ENCODE data around the gene HAND2.

Gene HAND2

DNA sequence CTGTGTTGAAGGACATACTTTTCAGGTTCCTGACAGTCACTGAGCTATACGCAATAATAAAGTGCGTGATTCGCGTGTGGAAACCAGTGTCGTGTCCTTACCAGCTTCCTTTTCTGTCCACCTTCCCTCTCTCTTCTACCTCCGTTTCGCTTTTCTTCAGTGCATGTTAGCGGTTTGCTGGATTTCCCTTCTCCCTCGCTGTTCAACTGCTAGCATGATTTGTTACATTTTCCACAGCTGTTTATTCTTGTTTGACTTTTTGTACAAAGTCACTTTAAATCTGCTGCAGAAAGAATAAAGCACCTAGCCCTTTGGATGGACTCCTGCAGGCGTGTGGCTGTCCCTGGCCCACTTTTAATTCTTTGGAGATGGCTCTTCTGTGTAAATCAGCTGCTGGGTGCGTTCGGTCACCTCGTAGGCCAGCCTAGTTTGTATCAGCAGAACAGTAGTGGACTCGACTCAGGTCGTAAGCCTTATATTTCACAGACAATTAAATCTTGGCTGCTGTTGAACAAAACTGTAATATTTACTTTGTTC, 8.9 kb upstream of the HAND2 start:
- Histone ChIP-seq H3K79me1 (ENCODE audit: low read length) (no peaks in the 10 kb centered on the region), H3K4ac (ENCODE audit: low read depth, low read length) (no peak overlapping the region), H3K9ac (ENCODE audit: low read length) (no peak overlapping the region), H3K4me2 (ENCODE audit: low read length) (peak overlapping the region; percentile 30), H3K27me3 (ENCODE audit: insufficient read depth, low read length, poor library complexity) (peaks cover 45% of the 10 kb centered on the region), H3K27ac (ENCODE audit: low read depth, low read length) (no peak overlapping the region), H3K4me3 (ENCODE audit: low read length) (no peak overlapping the region), H3K79me2 (ENCODE audit: control insufficient read depth, insufficient read depth, low read length) (no peaks in the 10 kb centered on the region), H3K36me3 (ENCODE audit: control insufficient read depth, insufficient read depth, low read length) (no peaks in the 10 kb centered on the region), H3K18ac (ENCODE audit: low read length) (no peak overlapping the region), H3K56ac (ENCODE audit: low read length) (no peak overlapping the region), H3K4me1 (ENCODE audit: control insufficient read depth, low read depth, low read length) (no peaks in the 10 kb centered on the region), H2AK5ac (ENCODE audit: low read length) (no peak overlapping the region), H4K8ac (ENCODE audit: low read depth, low read length) (no peak overlapping the region), H2BK15ac (replicated peaks; ENCODE audit: low read depth) (no peak overlapping the region), H2BK120ac (ENCODE audit: low read depth, low read length) (no peak overlapping the region), H2BK5ac (ENCODE audit: low read length) (no peak overlapping the region), H3K23ac (ENCODE audit: low read length) (no peak overlapping the region), H4K5ac (ENCODE audit: low read length) (no peak overlapping the region)
- no peak for DNase-seq
- WGBS (ENCODE audit: extremely low coverage, insufficient coverage, low lambda C conversion rate), result no CpG with 5 or more reads among the region's 15 CpGs

DNA sequence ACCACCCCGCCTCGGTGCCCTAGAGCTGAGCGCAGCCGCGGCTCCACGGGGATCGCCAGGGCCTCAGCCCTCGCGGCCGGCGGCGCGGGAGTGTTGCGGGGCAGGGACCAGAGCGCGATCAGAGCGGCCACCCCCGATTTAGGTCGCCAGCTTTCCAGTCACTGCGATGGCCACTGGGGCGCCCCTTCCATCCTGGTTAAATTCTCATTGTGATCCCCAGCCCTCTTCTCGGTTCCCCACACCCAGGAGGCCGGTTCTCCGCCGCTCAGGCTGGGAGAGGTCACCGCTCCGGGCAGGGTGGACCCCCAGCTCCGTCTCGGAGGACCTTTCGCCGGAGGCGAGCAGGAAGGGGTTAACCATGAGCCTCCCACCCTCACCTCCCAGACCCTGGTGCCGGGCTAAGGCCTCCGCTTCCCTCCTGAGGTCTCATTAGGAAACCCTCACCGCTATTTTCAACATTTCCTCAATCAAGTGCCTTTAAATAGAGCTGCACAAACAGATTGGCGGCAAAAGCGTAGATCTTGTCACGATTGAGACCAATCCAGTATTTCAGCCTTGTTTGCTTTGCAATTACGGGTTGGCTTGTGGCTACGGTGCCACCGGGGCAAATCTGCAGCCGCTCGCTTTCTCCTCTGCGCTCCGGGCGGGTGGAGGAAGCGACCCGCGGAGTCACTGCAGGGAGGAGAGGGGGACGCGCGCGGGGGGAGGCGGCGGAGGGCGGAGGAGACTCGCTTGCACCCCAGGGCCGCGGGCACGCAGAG, 8.3 kb upstream of the HAND2 start:
- peak; percentile 46 for DNase-seq
- H4K5ac ChIP-seq (ENCODE audit: low read length), result no peak overlapping the region

DNA sequence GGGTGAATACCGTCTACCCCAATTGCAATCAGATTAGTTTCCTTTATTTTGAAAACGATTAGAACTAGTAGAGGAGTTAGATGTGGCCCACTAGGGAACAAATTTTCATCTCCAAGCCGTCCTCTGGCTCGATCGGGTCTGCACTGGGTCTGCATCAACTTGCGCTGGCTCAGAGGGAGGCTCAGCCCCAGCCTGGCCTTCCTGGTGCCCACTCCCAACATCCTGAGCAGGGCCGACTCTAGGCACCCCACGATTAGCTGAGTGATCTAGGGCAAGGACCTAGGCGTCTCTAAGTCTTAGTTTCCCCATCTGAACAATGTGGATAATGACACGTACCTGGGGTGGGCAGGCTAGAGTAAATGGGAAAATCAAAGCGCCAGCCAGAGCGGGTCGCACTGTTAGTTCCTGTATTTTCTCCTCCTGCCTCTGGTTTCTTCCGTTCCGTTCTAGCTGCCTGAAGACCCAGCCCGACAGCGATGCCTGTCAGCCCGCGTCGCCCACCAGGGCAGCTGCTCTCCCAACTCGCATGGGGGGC, 7.7 kb upstream of the HAND2 start:
- no peak overlapping the region for H3K4ac ChIP-seq (ENCODE audit: low read depth, low read length)
- peak; percentile 50 for DNase-seq
- H3K4me1 ChIP-seq (ENCODE audit: control insufficient read depth, low read depth, low read length), result no peaks in the 10 kb centered on the region
- no peak overlapping the region for H2AK5ac ChIP-seq (ENCODE audit: low read length)
- WGBS (ENCODE audit: extremely low coverage, insufficient coverage, low lambda C conversion rate), result no CpG with 5 or more reads among the region's 21 CpGs
- H2BK120ac ChIP-seq (ENCODE audit: low read depth, low read length), result no peak overlapping the region
- no peaks in the 10 kb centered on the region for H3K36me3 ChIP-seq (ENCODE audit: control insufficient read depth, insufficient read depth, low read length)
- no peak overlapping the region for H3K27ac ChIP-seq (ENCODE audit: low read depth, low read length)
- H2BK5ac ChIP-seq (ENCODE audit: low read length), result no peak overlapping the region
- no peak overlapping the region for H4K8ac ChIP-seq (ENCODE audit: low read depth, low read length)
- H4K5ac ChIP-seq (ENCODE audit: low read length), result no peak overlapping the region
- no peak overlapping the region for H3K4me3 ChIP-seq (ENCODE audit: low read length)
- H3K56ac ChIP-seq (ENCODE audit: low read length), result peak overlapping the region; percentile 66
- peaks cover 58% of the 10 kb centered on the region for H3K27me3 ChIP-seq (ENCODE audit: insufficient read depth, low read length, poor library complexity)
- H3K79me1 ChIP-seq (ENCODE audit: low read length), result no peaks in the 10 kb centered on the region
- H3K18ac ChIP-seq (ENCODE audit: low read length), result no peak overlapping the region
- peak overlapping the region; percentile 55 for H3K4me2 ChIP-seq (ENCODE audit: low read length)
- H2BK15ac ChIP-seq (replicated peaks; ENCODE audit: low read depth), result no peak overlapping the region
- H3K9ac ChIP-seq (ENCODE audit: low read length), result peak overlapping the region; percentile 44
- no peak overlapping the region for H3K23ac ChIP-seq (ENCODE audit: low read length)
- no peaks in the 10 kb centered on the region for H3K79me2 ChIP-seq (ENCODE audit: control insufficient read depth, insufficient read depth, low read length)

More for the DNA sequence above, 8.3 kb upstream of the HAND2 start:
- no peak overlapping the region for H3K4ac ChIP-seq (ENCODE audit: low read depth, low read length)
- H3K9ac ChIP-seq (ENCODE audit: low read length), result peak overlapping the region; percentile 44
- H3K79me2 ChIP-seq (ENCODE audit: control insufficient read depth, insufficient read depth, low read length), result no peaks in the 10 kb centered on the region
- peak overlapping the region; percentile 1 for H3K4me3 ChIP-seq (ENCODE audit: low read length)
- no CpG with 5 or more reads among the region's 60 CpGs for WGBS (ENCODE audit: extremely low coverage, insufficient coverage, low lambda C conversion rate)
- peaks cover 52% of the 10 kb centered on the region for H3K27me3 ChIP-seq (ENCODE audit: insufficient read depth, low read length, poor library complexity)
- no peak overlapping the region for H2BK15ac ChIP-seq (replicated peaks; ENCODE audit: low read depth)
- no peak overlapping the region for H2BK5ac ChIP-seq (ENCODE audit: low read length)
- H3K23ac ChIP-seq (ENCODE audit: low read length), result no peak overlapping the region
- no peak overlapping the region for H4K8ac ChIP-seq (ENCODE audit: low read depth, low read length)
- H2AK5ac ChIP-seq (ENCODE audit: low read length), result no peak overlapping the region
- H3K36me3 ChIP-seq (ENCODE audit: control insufficient read depth, insufficient read depth, low read length), result no peaks in the 10 kb centered on the region
- H3K56ac ChIP-seq (ENCODE audit: low read length), result peak overlapping the region; percentile 66
- H3K4me2 ChIP-seq (ENCODE audit: low read length), result peak overlapping the region; percentile 55
- H2BK120ac ChIP-seq (ENCODE audit: low read depth, low read length), result no peak overlapping the region
- no peak overlapping the region for H3K27ac ChIP-seq (ENCODE audit: low read depth, low read length)
- no peak overlapping the region for H3K18ac ChIP-seq (ENCODE audit: low read length)
- no peaks in the 10 kb centered on the region for H3K79me1 ChIP-seq (ENCODE audit: low read length)
- no peaks in the 10 kb centered on the region for H3K4me1 ChIP-seq (ENCODE audit: control insufficient read depth, low read depth, low read length)

DNA sequence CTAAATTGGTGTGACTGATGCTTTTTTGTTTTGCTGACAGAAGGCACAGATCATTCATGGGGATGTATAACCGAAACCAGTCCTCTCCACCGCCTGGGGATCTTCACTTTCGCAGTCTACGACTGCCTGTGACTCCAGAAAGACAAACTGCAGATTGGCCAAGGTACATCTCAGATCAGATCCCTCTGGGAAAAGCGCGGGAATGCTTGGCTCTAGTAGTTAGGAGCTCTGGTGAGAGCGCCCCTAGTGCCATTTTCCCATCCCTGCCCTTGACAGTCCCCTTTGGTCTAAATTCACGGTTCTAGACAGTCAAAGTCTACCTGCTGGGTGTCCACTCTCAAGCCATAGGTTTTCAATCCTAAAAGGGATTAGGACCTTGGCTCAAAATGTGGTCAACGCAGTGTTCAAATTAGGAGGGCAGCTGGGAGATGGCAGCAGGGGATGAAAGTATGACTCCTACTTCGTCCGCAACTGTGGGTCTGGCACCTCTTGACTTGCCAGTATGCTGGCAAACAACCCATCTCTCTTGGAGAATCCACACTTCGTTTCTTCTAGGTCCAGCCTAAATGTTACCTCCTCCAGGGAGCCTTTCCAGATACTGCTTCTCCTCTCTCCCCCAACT, 6.9 kb upstream of the HAND2 start:
- no peak overlapping the region for H3K9ac ChIP-seq (ENCODE audit: low read length)
- no peak overlapping the region for H2BK5ac ChIP-seq (ENCODE audit: low read length)
- no peak overlapping the region for H3K27ac ChIP-seq (ENCODE audit: low read depth, low read length)
- H3K4me3 ChIP-seq (ENCODE audit: low read length), result no peak overlapping the region
- H2AK5ac ChIP-seq (ENCODE audit: low read length), result no peak overlapping the region
- H3K23ac ChIP-seq (ENCODE audit: low read length), result no peak overlapping the region
- no peak overlapping the region for H3K18ac ChIP-seq (ENCODE audit: low read length)
- no peaks in the 10 kb centered on the region for H3K4me1 ChIP-seq (ENCODE audit: control insufficient read depth, low read depth, low read length)
- no peak overlapping the region for H4K8ac ChIP-seq (ENCODE audit: low read depth, low read length)
- DNase-seq, result peak; percentile 90
- H3K56ac ChIP-seq (ENCODE audit: low read length), result no peak overlapping the region
- H3K4me2 ChIP-seq (ENCODE audit: low read length), result no peak overlapping the region
- H2BK120ac ChIP-seq (ENCODE audit: low read depth, low read length), result no peak overlapping the region
- no peaks in the 10 kb centered on the region for H3K79me1 ChIP-seq (ENCODE audit: low read length)
- no peak overlapping the region for H2BK15ac ChIP-seq (replicated peaks; ENCODE audit: low read depth)
- H4K5ac ChIP-seq (ENCODE audit: low read length), result no peak overlapping the region
- no peaks in the 10 kb centered on the region for H3K79me2 ChIP-seq (ENCODE audit: control insufficient read depth, insufficient read depth, low read length)
- no CpG with 5 or more reads among the region's 12 CpGs for WGBS (ENCODE audit: extremely low coverage, insufficient coverage, low lambda C conversion rate)
- H3K36me3 ChIP-seq (ENCODE audit: control insufficient read depth, insufficient read depth, low read length), result no peaks in the 10 kb centered on the region
- H3K27me3 ChIP-seq (ENCODE audit: insufficient read depth, low read length, poor library complexity), result peaks cover 66% of the 10 kb centered on the region
- no peak overlapping the region for H3K4ac ChIP-seq (ENCODE audit: low read depth, low read length)

DNA sequence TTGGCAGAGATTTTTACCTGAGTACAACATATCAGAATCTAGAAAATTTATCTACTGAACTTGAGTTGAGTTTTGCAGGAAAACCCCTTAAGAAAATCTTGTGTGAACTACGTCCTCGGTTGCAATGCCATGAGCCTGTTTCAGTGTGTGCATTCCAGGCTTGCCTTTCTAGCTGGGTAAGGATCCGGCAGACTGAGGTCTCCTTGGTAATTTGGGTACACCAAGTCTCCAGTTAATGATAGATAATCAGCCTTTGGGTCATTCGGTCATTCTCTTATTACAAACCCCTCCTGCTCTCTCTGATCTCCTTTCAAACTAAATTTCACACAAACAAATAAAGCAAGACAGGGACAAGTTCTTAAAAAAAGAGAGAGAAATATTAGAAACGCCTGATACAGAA, 5.9 kb upstream of the HAND2 start:
- peaks cover 76% of the 10 kb centered on the region for H3K27me3 ChIP-seq (ENCODE audit: insufficient read depth, low read length, poor library complexity)
- no peak overlapping the region for H3K23ac ChIP-seq (ENCODE audit: low read length)
- H4K5ac ChIP-seq (ENCODE audit: low read length), result no peak overlapping the region
- no peak overlapping the region for H3K18ac ChIP-seq (ENCODE audit: low read length)
- no peak overlapping the region for H3K27ac ChIP-seq (ENCODE audit: low read depth, low read length)
- no peak overlapping the region for H3K56ac ChIP-seq (ENCODE audit: low read length)
- no peak overlapping the region for H3K4me3 ChIP-seq (ENCODE audit: low read length)
- no peak overlapping the region for H3K9ac ChIP-seq (ENCODE audit: low read length)
- no peak overlapping the region for H3K4ac ChIP-seq (ENCODE audit: low read depth, low read length)
- no peaks in the 10 kb centered on the region for H3K4me1 ChIP-seq (ENCODE audit: control insufficient read depth, low read depth, low read length)
- no peak overlapping the region for H2BK5ac ChIP-seq (ENCODE audit: low read length)
- no peak for DNase-seq
- H3K4me2 ChIP-seq (ENCODE audit: low read length), result no peak overlapping the region
- no peaks in the 10 kb centered on the region for H3K79me1 ChIP-seq (ENCODE audit: low read length)
- H3K36me3 ChIP-seq (ENCODE audit: control insufficient read depth, insufficient read depth, low read length), result no peaks in the 10 kb centered on the region
- no peaks in the 10 kb centered on the region for H3K79me2 ChIP-seq (ENCODE audit: control insufficient read depth, insufficient read depth, low read length)
- H4K8ac ChIP-seq (ENCODE audit: low read depth, low read length), result no peak overlapping the region
- no CpG with 5 or more reads among the region's 5 CpGs for WGBS (ENCODE audit: extremely low coverage, insufficient coverage, low lambda C conversion rate)
- H2AK5ac ChIP-seq (ENCODE audit: low read length), result no peak overlapping the region
- H2BK15ac ChIP-seq (replicated peaks; ENCODE audit: low read depth), result no peak overlapping the region
- H2BK120ac ChIP-seq (ENCODE audit: low read depth, low read length), result no peak overlapping the region
